Effector CD8-positive, alpha-beta T cell (primary cell): Measurements from ENCODE around the gene PPP1R1B.
"Not testable (repeated sequence)": the region's sequence is repeated elsewhere in the genome, so short reads cannot be mapped to it uniquely, and the experiment has no call there.

ENCODE experiments used
- DNase-seq: peaks from one replicate; lab custom pipeline; 2025; lab: John Stamatoyannopoulos, UW
- total RNA-seq, 4 experiments: gene quantifications; one replicate each; lab custom pipeline; 2026; lab: John Stamatoyannopoulos, UW

The PPP1R1B gene
- total RNA-seq = 0 to 0.18 (median 0.09) reads per million in 4 experiments

DNA sequence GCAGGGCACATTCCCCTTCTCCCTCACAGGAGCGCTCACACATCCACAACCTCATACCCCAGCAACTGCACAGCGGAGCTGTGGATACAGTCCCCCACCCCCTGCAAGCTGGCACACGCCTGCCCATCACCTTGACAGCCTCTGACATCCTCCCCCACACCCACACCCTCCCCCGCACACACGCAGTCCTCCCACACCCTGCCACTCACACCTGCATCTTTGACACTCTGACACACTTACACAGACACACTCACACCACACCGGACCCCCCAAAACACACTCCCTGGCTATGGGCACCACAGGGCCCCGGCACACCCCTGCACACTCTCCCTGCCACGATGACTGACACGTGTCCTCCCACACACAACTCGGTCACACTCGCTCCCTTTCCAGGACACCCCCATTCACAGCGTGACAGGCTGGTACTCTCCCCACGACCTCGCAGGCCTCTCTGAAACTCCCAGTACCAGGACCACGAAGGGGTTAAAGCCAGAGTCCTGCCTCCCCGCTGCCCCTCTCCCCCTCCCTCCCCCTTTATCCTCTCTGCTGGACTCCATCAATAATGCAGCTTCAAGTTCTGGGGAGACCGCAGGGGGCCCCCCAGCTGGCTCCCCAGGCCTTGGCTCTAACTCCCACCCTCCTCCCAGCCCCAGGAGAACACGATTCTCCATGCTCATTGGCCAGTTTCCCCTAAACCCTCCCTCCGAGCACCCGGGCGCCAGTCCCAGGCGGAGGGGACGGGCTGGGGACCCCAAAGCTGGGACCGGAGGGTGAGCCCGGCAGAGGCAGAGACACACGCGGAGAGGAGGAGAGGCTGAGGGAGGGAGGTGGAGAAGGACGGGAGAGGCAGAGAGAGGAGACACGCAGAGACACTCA lies at the start of gene PPP1R1B:
Gene PPP1R1B (plus strand): TSS at position 782 of the 876 bp plus-strand sequence. CDS start 441 bp downstream, outside the sequence.
- no peak for DNase-seq

DNA sequence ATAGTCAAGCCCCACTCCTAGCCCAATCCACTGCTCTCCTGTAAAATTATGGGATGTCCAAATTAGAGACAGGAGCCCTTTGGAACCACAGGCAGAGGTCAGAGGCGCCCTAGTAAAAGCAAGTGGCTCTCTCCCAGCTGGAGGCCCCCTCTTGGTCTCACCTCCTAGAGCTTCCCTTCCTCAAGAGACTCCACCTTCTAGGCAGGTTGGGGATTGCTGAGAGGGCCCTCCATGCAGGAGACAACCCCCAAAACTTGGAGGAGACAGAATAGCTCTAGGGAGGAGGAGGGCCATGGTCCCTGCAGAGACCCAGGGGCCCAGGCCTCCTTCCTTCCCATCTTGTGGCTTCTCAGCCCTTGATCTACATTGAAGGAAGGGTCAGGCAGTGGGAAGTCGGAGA lies 48.5 kb upstream of the PPP1R1B start:
- no peak for DNase-seq

DNA sequence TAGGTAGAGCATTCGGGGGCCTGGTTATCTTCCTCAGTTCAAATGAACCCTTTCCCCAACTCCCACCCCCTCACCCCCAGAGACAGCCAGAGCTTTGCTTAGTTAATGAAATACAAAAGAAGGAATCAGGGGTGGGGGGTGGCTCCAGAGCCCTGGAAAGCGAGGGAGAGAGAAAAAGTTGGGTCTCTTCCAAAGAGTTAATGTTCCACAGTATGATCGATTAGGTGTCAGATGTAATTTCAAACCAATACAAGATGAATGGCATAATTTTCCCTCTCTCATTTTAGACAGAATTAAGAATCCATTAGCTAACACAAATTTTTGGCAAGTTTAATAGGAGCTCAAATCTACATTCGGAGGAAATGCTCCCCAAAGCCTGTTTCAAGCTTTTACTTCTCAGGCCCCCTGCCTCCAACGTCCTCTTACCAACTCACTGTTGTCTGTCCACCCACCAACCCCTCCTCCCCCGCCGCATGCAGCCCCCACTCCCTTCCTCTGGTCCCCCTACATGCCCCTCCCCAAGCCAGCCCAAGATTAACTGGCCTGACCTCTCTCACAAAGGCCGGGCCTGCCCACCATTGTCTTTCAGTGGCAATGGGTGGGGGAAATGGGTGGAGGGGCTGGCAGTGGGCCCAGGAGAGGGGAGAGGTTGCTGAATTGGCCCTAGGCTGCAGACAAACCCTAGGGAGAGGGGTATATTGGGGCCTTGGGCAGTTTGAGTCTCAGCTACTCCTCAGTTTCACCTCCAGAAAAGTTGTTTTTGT lies 47.3 kb upstream of the PPP1R1B start:
- DNase-seq = no peak

DNA sequence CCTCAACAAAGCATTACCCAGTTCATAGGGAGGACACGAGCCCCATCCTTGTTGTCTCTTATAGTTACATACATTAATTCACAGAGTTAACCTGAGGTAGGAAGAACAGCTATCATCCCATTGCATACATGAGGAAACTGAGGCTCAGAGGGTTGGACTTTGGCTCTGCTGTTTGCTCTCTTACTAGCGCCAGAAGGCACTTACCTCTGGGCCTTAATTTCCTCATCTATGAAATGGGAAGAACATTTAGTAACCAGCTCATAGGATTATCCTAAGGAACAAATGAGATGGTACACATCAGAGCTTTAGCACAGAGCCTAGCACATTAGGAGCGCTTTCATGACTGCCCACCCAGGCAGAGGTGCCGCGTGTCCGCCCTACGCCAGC lies 46.7 kb upstream of the PPP1R1B start:
- DNase-seq = no peak

DNA sequence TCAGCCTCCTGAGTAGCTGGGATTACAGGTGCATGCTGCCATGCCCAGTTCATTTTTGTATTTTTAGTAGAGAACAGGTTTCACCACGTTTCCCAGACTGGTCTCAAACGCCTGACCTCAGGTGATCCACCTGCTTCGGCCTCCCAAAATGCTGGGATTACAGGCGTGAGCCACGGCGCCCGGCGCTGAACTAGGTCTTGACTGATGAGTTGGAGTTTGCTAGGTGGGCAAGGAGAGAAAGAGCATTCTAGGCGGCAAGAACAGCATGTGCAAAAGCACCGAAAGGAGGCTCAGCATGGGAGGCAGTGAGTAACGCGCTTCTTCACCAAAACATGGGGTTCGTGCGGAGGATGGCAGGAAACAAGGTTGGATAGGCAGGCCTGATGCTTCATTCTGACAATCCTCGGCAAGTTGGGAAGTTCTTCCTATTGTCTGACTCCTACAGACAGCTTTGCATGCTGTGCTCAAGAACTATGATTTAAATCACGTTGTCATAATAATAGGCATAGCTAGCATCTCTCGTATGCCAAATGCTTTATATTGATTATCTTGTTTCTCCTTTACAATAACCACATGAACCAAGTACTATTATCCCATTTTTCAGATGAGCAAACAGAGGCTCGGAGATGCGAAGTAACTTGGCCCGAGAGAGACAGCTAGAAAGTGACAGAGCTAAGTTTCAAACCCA lies 45.5 kb upstream of the PPP1R1B start:
- DNase-seq = no peak

DNA sequence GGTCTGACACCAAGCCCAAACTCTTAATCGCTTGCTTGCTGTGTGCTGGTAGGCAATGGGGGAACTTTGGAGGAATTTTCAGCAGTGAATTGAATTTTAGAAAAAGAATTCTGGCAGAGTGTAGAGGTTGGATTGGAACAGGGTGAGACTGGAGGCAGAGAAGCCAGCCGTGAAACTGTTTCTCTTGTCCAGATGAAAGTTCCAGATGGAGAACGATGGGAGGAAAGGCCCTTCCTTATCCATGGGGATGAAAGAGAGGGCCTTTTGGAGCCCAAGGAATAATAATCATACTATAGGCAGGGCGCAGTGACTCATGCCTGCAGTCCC lies 45.0 kb upstream of the PPP1R1B start:
- DNase-seq = no peak

DNA sequence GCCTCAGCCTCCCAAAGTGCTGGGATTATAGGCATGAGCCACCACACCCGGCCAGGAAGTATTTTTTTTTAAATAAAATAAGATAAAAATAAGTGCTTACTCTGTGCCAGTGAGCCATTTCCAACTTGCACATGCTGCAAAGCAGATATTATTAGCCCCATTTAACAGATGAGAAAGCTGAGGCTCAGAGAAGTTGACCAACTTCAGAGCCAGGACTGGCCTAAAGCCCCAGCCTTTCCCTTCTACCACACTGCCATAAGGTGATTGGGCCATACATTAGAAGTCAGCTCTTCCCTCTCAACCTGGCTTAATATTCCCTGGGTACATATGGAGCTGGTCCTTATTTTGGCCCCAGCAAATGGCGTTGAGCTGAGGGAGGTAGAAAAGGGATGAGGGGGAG lies 44.1 kb upstream of the PPP1R1B start:
- no peak for DNase-seq

DNA sequence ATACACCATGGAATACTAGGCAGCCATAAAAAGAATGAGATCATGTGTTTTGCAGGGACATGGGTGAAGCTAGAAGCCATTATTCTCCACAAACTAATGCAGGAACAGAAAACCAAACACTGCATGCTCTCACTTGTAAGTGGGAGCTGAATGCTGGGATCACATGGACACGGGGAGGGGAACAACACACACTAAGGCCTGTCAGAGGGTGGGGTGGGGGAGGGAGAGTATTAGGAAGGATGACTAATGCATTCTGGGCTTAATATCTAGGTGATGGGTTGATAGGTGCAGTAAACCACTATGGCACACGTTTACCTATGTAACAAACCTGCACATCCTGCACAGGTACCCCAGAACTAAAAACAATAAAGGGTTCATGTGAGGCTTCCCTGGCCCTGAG lies 36.6 kb upstream of the PPP1R1B start:
- not testable (repeated sequence) for DNase-seq

DNA sequence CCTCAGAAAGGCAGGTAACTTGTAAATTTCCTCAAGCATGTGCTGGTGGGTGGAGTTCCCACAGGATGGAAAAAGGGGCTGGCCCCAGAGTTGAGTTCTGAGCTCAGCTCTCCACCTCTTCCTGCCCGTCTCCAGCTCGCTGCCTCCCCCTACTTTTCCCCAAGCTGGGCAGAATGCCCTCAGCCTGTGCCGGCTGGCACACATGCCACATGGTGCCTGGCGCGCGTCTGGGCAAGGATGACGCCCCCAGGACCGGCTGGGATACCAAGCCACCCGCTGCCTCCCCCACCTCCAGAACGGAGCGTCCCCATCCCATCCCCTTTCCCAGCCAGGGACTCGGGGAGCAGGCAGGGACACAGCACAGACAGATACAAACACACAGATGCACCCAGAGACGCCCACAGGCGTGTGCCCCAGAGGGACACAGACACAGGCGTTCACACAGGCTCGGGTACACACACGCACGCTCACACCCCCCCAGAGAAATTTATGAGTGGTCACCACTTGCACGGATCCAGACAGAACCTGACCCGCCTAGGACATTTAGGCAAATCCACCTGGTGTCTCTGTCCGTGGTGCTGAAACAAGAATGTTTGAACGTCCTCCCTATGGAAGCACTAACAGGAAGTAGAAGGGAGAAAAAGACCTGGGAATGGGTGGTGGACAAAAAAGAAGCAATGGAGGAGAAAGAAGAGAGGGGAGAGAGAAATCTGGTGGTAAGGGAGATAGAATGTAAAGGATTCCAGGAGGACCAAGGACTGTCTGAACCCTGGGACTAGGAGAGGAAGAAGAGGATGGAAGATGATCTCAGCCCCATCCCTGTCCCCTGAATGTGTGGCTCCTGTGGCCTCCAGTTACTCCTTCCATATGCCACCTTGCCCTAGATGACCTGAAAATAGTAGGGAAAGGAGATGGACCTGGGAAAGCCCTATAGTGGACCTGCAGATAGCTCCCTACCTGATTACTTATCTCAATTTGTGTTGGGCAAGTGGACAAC lies 34.5 kb upstream of the PPP1R1B start:
- no peak for DNase-seq

DNA sequence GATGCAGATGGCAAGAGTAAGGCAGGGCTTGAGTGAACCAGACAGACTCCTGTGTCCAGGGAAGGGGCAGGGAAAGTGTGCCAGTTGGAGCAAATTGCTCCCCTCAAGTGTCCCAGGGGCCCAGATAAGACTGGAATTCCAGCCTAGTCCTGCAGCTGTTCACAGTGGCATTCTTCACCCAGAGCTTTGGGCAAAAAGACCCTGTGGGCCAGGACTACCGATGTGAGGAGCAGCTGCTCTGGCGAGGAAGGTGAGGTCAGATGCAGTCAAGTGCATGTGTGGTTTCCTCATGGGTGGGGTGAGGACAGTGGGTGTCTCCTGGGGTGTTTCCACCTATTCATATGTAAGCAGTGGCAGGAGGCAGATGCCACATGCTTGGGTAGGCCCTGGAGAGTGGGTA lies 33.4 kb upstream of the PPP1R1B start:
- no peak for DNase-seq

DNA sequence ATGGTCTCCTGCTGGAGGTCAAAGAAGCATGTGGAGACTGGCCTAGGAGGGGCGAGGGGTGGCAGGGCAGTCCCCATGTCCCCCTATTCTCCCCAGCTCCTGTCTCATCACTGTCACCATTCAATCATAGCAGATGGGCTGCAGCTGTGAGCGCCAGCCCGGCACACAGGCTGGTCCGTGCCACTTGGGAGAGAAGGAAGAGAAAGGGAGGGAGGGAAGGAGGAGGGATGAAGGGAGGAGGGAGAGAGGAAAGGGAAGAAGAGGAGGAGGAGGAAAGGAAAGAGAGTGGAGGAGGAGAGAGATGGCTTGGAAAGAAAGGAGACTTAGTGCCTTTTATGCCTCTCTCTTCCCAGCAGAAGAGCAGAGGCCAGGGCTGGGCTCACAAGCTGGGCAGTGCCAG lies 31.5 kb upstream of the PPP1R1B start:
- no peak for DNase-seq

DNA sequence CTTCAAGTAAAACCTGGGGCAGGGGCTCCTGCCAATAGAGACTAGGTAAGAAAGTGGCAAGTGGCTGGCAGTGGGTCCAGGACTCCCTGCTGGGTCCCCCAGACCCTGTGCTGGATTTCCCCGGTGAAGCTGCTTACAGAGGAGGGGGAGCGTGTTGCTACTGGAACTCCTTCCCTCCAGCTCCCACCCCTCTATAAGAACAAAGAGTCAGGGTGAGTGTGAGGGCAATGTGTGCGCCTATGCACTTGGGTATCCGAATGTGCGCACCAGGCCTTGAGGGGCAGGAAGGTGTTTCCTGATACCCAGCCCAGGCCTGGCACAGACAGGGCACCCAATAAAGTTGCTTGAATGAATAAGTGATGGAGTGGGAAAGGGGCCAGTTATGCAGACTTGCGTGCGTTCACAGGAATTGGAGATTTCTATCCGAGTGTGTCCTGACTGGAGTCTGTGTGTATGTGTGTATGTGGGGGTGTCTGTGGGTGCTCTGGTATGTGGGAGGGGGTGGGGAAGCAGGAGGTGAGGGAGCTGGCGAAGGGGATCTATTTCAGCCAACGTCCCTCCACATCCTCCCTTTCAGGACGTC lies 30.7 kb upstream of the PPP1R1B start:
- no peak for DNase-seq

DNA sequence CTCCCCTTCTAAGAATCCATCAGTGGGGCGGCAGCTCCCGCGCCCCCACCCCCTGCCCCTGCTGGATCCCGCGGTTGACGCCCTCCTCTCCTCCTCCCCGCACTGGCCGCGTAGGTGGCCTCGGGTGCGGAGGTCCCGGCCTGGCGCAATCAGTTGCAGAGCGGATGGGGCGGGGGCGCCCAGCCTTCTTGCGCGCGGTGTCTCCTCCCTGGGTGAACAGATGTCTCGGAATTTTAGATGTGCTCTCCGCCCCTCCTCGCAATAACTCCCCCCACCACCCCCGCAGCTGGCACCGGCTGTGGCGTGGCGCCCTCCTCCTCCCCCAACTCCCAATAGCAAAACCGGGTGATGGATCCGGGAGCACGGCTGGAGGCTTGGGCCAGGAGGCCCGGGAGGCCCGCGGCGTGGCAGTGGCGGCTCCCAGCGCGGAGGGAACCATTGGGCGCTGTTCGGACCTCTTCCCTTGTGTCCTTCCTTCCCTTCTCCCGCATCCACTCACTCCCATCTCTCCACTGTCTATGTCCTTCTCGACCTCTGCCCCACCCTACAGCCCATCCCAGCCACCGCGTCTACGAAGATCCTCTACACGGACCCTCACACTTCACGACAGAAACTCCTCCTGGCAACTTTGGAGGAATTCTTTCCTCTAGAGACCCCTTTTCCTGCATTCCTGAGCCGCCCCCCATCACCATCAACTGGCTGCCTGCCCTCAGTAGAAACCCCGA lies 30.0 kb upstream of the PPP1R1B start:
- DNase-seq = no peak

DNA sequence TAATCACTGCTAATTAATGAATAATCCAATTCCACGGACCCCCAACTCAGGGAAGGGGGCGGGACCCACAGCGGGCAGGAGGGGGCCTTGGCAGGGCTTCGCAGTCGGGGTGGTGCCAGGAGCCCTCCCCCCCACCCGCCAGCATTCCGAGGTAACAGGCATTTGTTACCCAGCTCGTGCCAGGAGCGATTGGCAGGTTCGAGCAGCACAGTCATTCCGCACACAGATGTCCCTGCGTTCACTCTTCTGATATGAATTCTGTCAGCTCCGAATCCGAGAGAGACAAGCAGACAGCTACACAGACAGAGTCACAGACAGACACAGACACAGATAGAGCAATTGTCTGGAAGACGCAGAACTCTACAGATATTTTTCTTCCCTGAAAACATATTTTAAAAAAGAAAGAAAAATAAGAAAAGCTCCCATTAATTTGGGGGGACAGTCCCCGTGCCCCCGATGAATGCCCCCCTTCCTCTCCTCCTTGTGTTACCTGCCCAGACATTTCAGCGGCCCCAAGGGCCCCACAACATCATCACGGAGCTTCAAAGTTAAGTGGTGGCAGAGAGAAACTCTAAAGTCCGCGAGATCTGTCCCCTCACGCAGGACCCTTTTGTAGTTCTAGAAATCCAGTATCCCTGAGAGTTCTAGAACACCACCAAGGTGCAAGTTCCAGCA lies 29.2 kb upstream of the PPP1R1B start:
- no peak for DNase-seq

DNA sequence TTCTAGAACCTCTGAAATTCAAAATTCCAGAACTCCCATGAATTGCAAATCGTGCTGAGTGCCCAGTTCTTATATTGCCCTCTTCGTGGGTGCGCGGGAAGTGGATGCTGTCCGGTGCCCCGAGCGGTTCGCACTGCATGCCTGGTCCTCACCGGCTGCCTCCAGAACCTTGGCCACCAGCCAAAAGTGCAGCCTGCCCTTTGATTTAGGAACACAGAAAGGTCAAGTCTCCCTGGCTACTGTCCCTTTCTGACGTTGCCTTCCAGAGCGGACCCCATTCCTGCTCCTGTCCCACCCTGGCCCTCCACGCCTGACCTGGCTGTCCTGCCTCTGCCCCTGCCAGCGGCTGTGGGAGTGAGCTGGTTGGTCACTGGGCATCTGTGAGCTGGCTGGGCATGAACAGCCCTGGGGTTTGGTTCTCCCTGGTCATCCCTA lies 28.7 kb upstream of the PPP1R1B start:
- DNase-seq = no peak

DNA sequence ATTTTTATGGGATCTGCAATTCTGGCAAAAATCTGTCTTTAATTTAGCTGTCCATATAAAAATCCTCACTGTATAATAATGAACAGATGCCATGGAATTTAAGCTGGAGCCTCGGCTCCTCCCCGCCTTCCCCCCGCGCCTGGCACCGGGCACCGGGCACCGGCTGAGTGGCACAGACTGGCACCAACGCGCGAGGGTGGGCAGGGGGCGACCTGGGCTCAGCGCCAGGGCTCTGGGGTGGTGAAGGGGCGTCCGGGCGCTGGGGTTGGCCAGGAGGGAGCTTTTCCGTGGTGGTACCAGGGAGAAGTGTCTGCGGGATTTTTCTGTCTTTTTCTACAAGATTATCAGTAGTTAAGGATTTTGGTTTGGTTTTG lies 28.1 kb upstream of the PPP1R1B start:
- DNase-seq = no peak

DNA sequence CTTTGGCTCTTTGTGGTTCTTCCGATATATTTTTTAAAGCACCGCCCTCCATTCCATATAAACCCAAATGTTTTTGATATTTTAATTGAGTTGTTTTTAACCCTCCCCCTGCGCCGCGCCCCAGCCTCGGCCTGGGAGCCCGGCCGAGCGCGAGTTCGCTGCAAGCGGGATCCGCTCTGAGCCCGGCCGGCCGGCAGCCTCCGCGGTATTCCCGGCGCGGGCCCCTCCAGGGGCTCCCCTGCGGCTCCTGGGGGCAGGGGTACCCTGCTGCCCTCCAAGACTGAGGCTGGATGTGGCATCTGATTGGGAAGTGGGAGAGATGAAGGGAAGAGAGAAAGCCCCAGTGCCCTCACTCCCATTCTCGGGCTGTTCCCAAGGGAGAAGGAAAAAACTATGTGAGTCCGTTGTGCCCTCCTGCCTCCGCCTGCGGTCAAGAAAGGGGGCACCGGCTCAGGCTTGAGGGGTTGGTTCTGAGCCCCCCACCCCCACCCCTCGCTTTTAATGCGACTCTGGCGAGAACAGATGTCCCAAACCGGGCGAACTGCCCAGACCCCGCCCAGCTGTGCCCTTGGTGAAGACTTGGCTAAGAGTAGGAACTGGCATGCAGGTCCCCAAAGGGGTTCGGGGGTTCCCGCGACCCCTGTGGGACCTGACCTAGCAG lies 27.6 kb upstream of the PPP1R1B start:
- DNase-seq = no peak

DNA sequence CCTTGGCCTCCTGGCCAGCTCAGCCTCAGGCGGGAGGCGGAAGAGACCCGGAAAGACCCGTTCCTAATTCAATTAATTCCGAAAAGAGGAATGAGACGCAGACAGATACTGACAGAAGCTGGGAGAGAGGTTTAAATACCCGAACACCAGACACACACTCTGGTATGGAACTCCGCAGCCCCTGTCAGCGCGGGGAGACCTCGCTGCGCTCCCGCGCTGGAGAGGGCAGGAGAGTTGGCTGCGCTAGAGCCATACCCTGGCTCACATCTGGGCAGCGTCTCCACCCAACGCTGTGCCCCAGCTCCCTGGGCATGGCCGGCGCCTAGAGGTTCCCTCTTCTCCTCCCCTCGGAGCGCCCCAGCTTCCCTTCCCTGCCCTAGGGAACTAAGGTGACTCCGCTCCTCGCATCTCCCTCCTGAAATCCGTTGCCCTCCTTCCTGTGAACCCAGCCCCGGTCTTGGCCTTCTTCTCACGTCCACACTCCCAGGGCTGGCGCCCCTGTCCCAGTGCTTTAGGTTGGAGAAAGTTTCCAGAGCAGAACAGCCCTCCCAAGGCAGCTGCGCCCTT lies 27.0 kb upstream of the PPP1R1B start:
- DNase-seq = no peak
